ENCODE results near the gene RPL18A. TPM values are rescaled to one million over a fixed set of nuclear protein-coding genes. Genes with fewer than 3 reads are reported as not detected.

RPL18A gene
- total and polyA plus RNA-seq, 10 of the 15 experiments (the other 5 are each of a cell fraction or from before 2014, with no cell fraction given), result 1,181 to 3,774 (median 2,300) TPM

DNA sequence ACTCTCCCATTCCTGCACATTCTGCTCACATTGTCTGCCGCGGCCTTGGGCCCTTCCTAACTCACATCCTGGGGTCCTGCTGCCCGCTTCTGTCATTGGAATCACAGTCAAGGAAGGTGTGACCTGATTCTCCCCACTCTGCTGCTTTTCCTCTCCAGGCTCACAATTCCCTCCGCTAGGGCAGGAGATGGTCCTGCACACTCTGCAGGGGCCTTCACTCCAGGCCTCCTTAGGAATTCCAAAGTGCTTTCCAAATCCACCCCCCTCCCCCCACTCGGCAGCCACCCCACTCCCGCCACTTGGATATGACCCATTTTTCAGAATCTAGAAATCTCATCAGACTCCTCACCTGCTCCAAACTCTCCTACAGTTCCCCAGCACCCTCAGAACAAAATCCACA is 9.0 kb downstream of the RPL18A start (continued):
- TF ChIP-seq, protein P1, sequence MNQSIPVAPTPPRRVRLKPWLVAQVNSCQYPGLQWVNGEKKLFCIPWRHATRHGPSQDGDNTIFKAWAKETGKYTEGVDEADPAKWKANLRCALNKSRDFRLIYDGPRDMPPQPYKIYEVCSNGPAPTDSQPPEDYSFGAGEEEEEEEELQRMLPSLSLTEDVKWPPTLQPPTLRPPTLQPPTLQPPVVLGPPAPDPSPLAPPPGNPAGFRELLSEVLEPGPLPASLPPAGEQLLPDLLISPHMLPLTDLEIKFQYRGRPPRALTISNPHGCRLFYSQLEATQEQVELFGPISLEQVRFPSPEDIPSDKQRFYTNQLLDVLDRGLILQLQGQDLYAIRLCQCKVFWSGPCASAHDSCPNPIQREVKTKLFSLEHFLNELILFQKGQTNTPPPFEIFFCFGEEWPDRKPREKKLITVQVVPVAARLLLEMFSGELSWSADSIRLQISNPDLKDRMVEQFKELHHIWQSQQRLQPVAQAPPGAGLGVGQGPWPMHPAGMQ (IDR thresholded peaks at IDR 0.05; ENCODE audit: borderline replicate concordance), result no peak
- TF ChIP-seq PKNOX1 (IDR thresholded peaks at IDR 0.05) (no peak), ASH2L (IDR thresholded peaks at IDR 0.05; ENCODE audit: borderline replicate concordance, low read depth) (no peak), ZNF24 (IDR thresholded peaks at IDR 0.05) (no peak), HCFC1 (IDR thresholded peaks at IDR 0.05; ENCODE audit: low read length) (no peak), CBX3 (IDR thresholded peaks at IDR 0.05; ENCODE audit: borderline replicate concordance, low read depth) (no peak)
- TF ChIP-seq, protein P2, sequence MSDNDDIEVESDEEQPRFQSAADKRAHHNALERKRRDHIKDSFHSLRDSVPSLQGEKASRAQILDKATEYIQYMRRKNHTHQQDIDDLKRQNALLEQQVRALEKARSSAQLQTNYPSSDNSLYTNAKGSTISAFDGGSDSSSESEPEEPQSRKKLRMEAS (IDR thresholded peaks at IDR 0.05; ENCODE audit: low read depth, low read length), result no peak

DNA sequence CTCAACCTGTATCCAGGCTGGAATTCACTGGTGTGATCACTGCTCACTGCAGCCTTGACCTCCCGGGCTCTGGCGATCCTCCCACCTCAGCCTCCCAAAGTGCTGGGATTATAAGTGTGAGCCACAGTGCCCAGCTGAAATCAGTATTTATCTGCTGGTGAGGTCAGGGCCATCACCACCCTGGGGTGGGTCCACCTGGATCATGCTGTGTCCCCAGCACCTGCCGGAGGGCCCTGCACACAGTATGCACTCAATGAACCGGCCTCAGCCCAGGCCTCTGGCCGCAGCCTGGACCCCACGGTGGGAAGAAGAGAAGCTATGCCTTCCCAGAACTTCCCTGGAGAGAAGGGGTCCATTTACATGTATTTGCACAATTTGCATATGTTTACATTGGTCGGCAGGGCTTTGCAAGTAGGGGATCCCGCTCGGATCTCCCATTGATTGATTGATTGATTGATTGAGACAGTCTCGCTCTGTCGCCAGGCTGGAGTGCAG is 9.5 kb downstream of the RPL18A start:
- SMC1A ChIA-PET (ENCODE audit: uncharacterized antibody, unreplicated experiment), result interaction anchor here (2.7 kb wide), 1 partner anchor 64 kb away, joined by 11 read pairs; the partner anchor contains the start of gene CCDC124
- no peak for ATAC-seq
- DNase-seq (ENCODE audit: low read depth, low spot score), result no peak
- 64% methylated on average over 11 of the region's 11 CpGs for WGBS (ENCODE audit: insufficient coverage, insufficient replicate concordance, low lambda C conversion rate, missing lambda C conversion rate)
- Histone ChIP-seq H2AFZ (ENCODE audit: control insufficient read depth, low read depth, low read length) (no peak overlapping the region), H3K27ac (ENCODE audit: control insufficient read depth, insufficient read depth) (no peak overlapping the region), H4K20me1 (ENCODE audit: control insufficient read depth, insufficient read depth) (no peaks in the 10 kb centered on the region; the same call in 1 of the 2 replicates), H3K9me3 (replicated peaks; ENCODE audit: control insufficient read depth, insufficient read depth, low read length) (no peaks in the 10 kb centered on the region), H3K4me1 (ENCODE audit: control insufficient read depth, insufficient read depth, low read length) (peaks cover 3% of the 10 kb centered on the region), H3K4me3 (no peak overlapping the region), H3K9ac (ENCODE audit: control insufficient read depth, insufficient read depth, low read length) (no peak overlapping the region), H3K4me2 (ENCODE audit: control insufficient read depth, insufficient read depth) (no peak overlapping the region), H3K79me2 (ENCODE audit: control insufficient read depth, insufficient read depth, low read length) (no peaks in the 10 kb centered on the region), H3K36me3 (ENCODE audit: control insufficient read depth in 2 of 2, insufficient read depth in 2 of 2, low read length in 1 of 2) (peaks cover 0 to 3% of the 10 kb centered on the region in 2 experiments; a peak in 2 of 4 replicates), H3K27me3 (replicated peaks in 1 of 2; ENCODE audit: control insufficient read depth in 2 of 2, insufficient read depth in 2 of 2, low read length in 1 of 2) (peaks cover 3 to 4% of the 10 kb centered on the region in 2 experiments; a peak in 3 of 4 replicates)
- CTCF ChIA-PET, result interaction anchor here (1.5 to 3.0 kb wide), 2 partner anchors 63 to 69 kb away, joined by 3 to 36 read pairs; partner anchors contain the start of gene CCDC124
- no TSS peak for BruUV-seq (replicated peaks)
- in situ Hi-C loops (cut with MboI), result loop anchor here (5.0 kb wide), 2 partner anchors 58 to 118 kb away; no protein-coding TSS in a partner anchor
- RAD21 ChIA-PET (ENCODE audit: unreplicated experiment), result interaction anchor here (2.2 to 3.0 kb wide), 2 partner anchors 10 to 63 kb away, joined by 8 to 33 read pairs; partner anchors contain the start of genes CCDC124 and RPL18A
- intact Hi-C loops (cut with micrococcal nuclease; ENCODE audit: unreplicated experiment), result no loop called here
- no peak for FAIRE-seq
- POLR2A ChIA-PET, result interaction anchor here (0.9 kb wide), 1 partner anchor 64 kb away, joined by 3 read pairs; the partner anchor contains the start of gene CCDC124
- TF ChIP-seq ATF7 (IDR thresholded peaks at IDR 0.05; ENCODE audit: low read depth) (no peak), CHD1 (IDR thresholded peaks at IDR 0.05; ENCODE audit: low read depth, low read length) (no peak), NRF1 (conservative IDR thresholded peaks at IDR 0.05; ENCODE audit: low read depth, low read length) (no peak), ZZZ3 (IDR thresholded peaks at IDR 0.05; ENCODE audit: control insufficient read depth, insufficient read length, low read depth) (no peak), CBX3 (IDR thresholded peaks at IDR 0.05; ENCODE audit: borderline replicate concordance, low read depth) (no peak), FOS (IDR thresholded peaks at IDR 0.05; ENCODE audit: borderline replicate concordance, extremely low read depth, insufficient read length) (no peak), CREM (IDR thresholded peaks at IDR 0.05; ENCODE audit: low read depth) (no peak), RELB (IDR thresholded peaks at IDR 0.05; ENCODE audit: low read depth) (no peak), GATAD2B (conservative IDR thresholded peaks at IDR 0.05; ENCODE audit: low read depth) (no peak), PAX5 (IDR thresholded peaks at IDR 0.05; ENCODE audit: borderline replicate concordance, low read depth, low read length) (no peak), GABPA (IDR thresholded peaks at IDR 0.05; ENCODE audit: low read depth) (no peak)
